ENCODE results near the gene LARP6. TPM values are rescaled to one million over a fixed set of nuclear protein-coding genes. Genes with fewer than 3 reads are reported as not detected.

The LARP6 gene
- total and polyA plus RNA-seq, 4 donors = 4.2 to 8.7 (median 6.8) TPM

DNA sequence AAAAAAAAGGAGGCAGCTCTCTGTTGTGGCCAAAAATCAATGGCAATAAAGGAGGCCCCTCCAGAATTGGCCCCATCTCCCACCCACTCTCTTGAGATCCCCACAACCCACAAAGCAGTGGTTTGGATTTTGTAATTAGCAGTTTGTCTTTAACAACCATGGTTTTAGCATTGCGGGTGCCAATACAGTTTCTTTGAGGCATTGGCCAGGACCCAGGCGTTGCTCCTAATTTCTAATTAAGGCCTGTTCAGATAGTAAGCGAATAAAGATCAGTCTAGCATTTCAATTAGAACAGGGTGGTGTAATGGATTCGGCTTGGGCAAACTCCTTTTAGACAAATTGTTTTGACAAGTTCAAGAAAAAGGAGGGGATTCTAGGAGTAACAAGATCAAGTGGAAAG is 67.0 kb downstream of the LARP6 start:
- peaks cover 0 to 19% (median 3%) of the 10 kb centered on the region in 3 donors for H3K27me3 ChIP-seq (ENCODE audit: control insufficient read depth in 3 of 3, insufficient read depth in 3 of 3, low read length in 2 of 3)
- no peak for TF ChIP-seq CTCF (IDR thresholded peaks at IDR 0.05; ENCODE audit: control extremely low read depth, extremely low read depth)
- no peaks in the 10 kb centered on the region for H3K9me3 ChIP-seq (ENCODE audit: control insufficient read depth in 4 of 4, insufficient read depth in 3 of 4, low read length in 3 of 4)
- DNase-seq (no peak), ATAC-seq (ENCODE audit: insufficient read depth, low FRiP score) (no peak)
- H3K4me1 ChIP-seq (ENCODE audit: control insufficient read depth in 5 of 5, insufficient read depth in 5 of 5, low read length in 5 of 5) = no peaks in the 10 kb centered on the region
- no peak overlapping the region for H3K27ac ChIP-seq (ENCODE audit: low read depth in 1 of 2, low read length in 1 of 2)
- H3K9ac ChIP-seq (ENCODE audit: insufficient read depth in 1 of 2, low read length in 2 of 2) = no peak overlapping the region
- no peaks in the 10 kb centered on the region for H3K36me3 ChIP-seq (ENCODE audit: control insufficient read depth in 4 of 4, insufficient read depth in 4 of 4, low read length in 4 of 4)
- WGBS, 2 donors = 92 to 95% methylated on average over 4 of the region's 4 CpGs
- H3K4me3 ChIP-seq = no peak overlapping the region

- TF ChIP-seq CTCF (IDR thresholded peaks at IDR 0.05; ENCODE audit: control extremely low read depth, extremely low read depth) = no peak
- no peak overlapping the region for H3K4me3 ChIP-seq
- ATAC-seq (ENCODE audit: insufficient read depth, low FRiP score) (no peak), DNase-seq (no peak)
- no peaks in the 10 kb centered on the region for H3K4me1 ChIP-seq (ENCODE audit: control insufficient read depth in 5 of 5, insufficient read depth in 5 of 5, low read length in 5 of 5)
- 75 to 88% methylated on average over 6 of the region's 6 CpGs for WGBS, 2 donors
- no peaks in the 10 kb centered on the region for H3K36me3 ChIP-seq (ENCODE audit: control insufficient read depth in 4 of 4, insufficient read depth in 4 of 4, low read length in 4 of 4)
- H3K9ac ChIP-seq (ENCODE audit: insufficient read depth in 1 of 2, low read length in 2 of 2) = no peak overlapping the region
- H3K27me3 ChIP-seq (ENCODE audit: control insufficient read depth in 3 of 3, insufficient read depth in 3 of 3, low read length in 2 of 3) = peaks cover 0 to 14% (median 3%) of the 10 kb centered on the region in 3 donors
- H3K9me3 ChIP-seq (ENCODE audit: control insufficient read depth in 4 of 4, insufficient read depth in 3 of 4, low read length in 3 of 4) = no peaks in the 10 kb centered on the region
- no peak overlapping the region for H3K27ac ChIP-seq (ENCODE audit: low read depth in 1 of 2, low read length in 1 of 2)
These were observed 70.3 kb downstream of the LARP6 start for GRCh38 chr15:70783610-70784022.

GRCh38 chr15:70783041-70783440 is 70.9 kb downstream of the LARP6 start:
- Histone ChIP-seq H3K27me3 (ENCODE audit: control insufficient read depth in 3 of 3, insufficient read depth in 3 of 3, low read length in 2 of 3) (peaks cover 0 to 16% (median 3%) of the 10 kb centered on the region in 3 donors), H3K9ac (ENCODE audit: insufficient read depth in 1 of 2, low read length in 2 of 2) (no peak overlapping the region), H3K4me1 (ENCODE audit: control insufficient read depth in 5 of 5, insufficient read depth in 5 of 5, low read length in 5 of 5) (no peaks in the 10 kb centered on the region), H3K36me3 (ENCODE audit: control insufficient read depth in 4 of 4, insufficient read depth in 4 of 4, low read length in 4 of 4) (no peaks in the 10 kb centered on the region), H3K9me3 (ENCODE audit: control insufficient read depth in 4 of 4, insufficient read depth in 3 of 4, low read length in 3 of 4) (no peaks in the 10 kb centered on the region), H3K27ac (ENCODE audit: low read depth in 1 of 2, low read length in 1 of 2) (no peak overlapping the region), H3K4me3 (no peak overlapping the region)
- WGBS, 2 donors = 90 to 94% methylated on average over 3 of the region's 3 CpGs
- no peak for TF ChIP-seq CTCF (IDR thresholded peaks at IDR 0.05; ENCODE audit: control extremely low read depth, extremely low read depth)
- no peak for ATAC-seq (ENCODE audit: insufficient read depth, low FRiP score)
- no peak for DNase-seq

GRCh38 chr15:70781236-70781635 is 72.7 kb downstream of the LARP6 start:
- H3K27ac ChIP-seq (ENCODE audit: low read depth in 1 of 2, low read length in 1 of 2) = no peak overlapping the region
- no peak for ATAC-seq (ENCODE audit: insufficient read depth, low FRiP score)
- no peaks in the 10 kb centered on the region for H3K36me3 ChIP-seq (ENCODE audit: control insufficient read depth in 4 of 4, insufficient read depth in 4 of 4, low read length in 4 of 4)
- H3K27me3 ChIP-seq (ENCODE audit: control insufficient read depth in 3 of 3, insufficient read depth in 3 of 3, low read length in 2 of 3) = peaks cover 0 to 21% (median 3%) of the 10 kb centered on the region in 3 donors
- no peak overlapping the region for H3K4me3 ChIP-seq
- DNase-seq = no peak
- no peak for TF ChIP-seq CTCF (IDR thresholded peaks at IDR 0.05; ENCODE audit: control extremely low read depth, extremely low read depth)
- no peak overlapping the region for H3K9ac ChIP-seq (ENCODE audit: insufficient read depth in 1 of 2, low read length in 2 of 2)
- H3K9me3 ChIP-seq (ENCODE audit: control insufficient read depth in 4 of 4, insufficient read depth in 3 of 4, low read length in 3 of 4) = no peaks in the 10 kb centered on the region
- 97 to 98% methylated on average over 5 of the region's 5 CpGs for WGBS, 2 donors
- no peaks in the 10 kb centered on the region for H3K4me1 ChIP-seq (ENCODE audit: control insufficient read depth in 5 of 5, insufficient read depth in 5 of 5, low read length in 5 of 5)

Measured in lung (tissue), 12 donors.